Heart right ventricle (tissue), 16 donors: ENCODE measurements around the gene PATJ. TPM values are rescaled to one million over a fixed set of nuclear protein-coding genes. Genes with fewer than 3 reads are reported as not detected.
A peak's percentile ranks its signal among the peaks of the same experiment; 100 is the strongest.

Source experiments
- ATAC-seq, 8 donors: fragments of 200-7000 bp; cut with Tn5 transposase; one replicate each; pipeline ENCODE4 v1.9.1; 2020; ENCODE audit warnings: mild to moderate bottlenecking in 8 of 8, moderate library complexity in 8 of 8, moderate number of reproducible peaks in 1 of 8
- DNase-seq, 2 donors: peaks; one replicate each; pipeline ENCODE4 v3.0.0-alpha.2; 2020
- H3K27ac ChIP-seq, 10 donors: fragments of 200-600 bp; sonication (generic) in 2 of 10; one replicate each; pipeline versions ENCODE4 v1.5.0 to v1.8.0; 2020 to 2022; ENCODE audit warnings: mild to moderate bottlenecking in 3 of 10
- H3K27me3 ChIP-seq, 7 donors: fragments of 200-600 bp; one replicate each; pipeline ENCODE4 v1.8.0; 2021 to 2022; ENCODE audit warnings: mild to moderate bottlenecking in 2 of 7
- H3K36me3 ChIP-seq, 9 donors: fragments of 200-600 bp; sonication (generic) in 1 of 9; one replicate each; pipeline versions ENCODE4 v1.5.0 to v1.8.0; 2020 to 2022; ENCODE audit warnings: mild to moderate bottlenecking in 2 of 9
- H3K4me1 ChIP-seq, 9 donors: fragments of 200-600 bp; sonication (generic) in 1 of 9; one replicate each; pipeline versions ENCODE4 v1.5.0 to v1.8.0; 2020 to 2022; ENCODE audit warnings: mild to moderate bottlenecking in 4 of 9
- H3K4me3 ChIP-seq, 10 donors: fragments of 200-600 bp; sonication (generic) in 2 of 10; one replicate each; pipeline versions ENCODE4 v1.5.0 to v1.8.0; 2020 to 2022; ENCODE audit warnings: mild to moderate bottlenecking in 7 of 10, moderate library complexity in 2 of 10
- H3K9me3 ChIP-seq, 11 donors: fragments of 200-600 bp in 10 of 11; sonication (generic) in 2 of 11; one replicate each; pipeline versions ENCODE4 v1.5.0 to v1.8.0; 2013 to 2022; ENCODE audit warnings: mild to moderate bottlenecking in 2 of 11, control low read depth in 1 of 11, moderate library complexity in 1 of 11
- CTCF ChIP-seq, 9 donors: fragments of 200-600 bp; sonication (generic) in 2 of 9; IDR thresholded peaks; one replicate each; pipeline versions ENCODE4 v1.5.0 to v1.8.0; 2021 to 2022; ENCODE audit warnings: antibody characterized with exemption in 9 of 9, mild to moderate bottlenecking in 5 of 9, moderate library complexity in 1 of 9
- WGBS, 2 donors: extraction: QIAGEN DNeasy Blood & Tissue Kit; methylation state at CpG; one replicate each; pipeline ENCODE4 v1.1.7; 2013; ENCODE audit warnings: inconsistent platforms in 1 of 2; 5-methylcytosine and 5-hydroxymethylcytosine counted together
- intact Hi-C, 10 donors: fragments of 100-400 bp; cut with DNase I; formaldehyde crosslinking; loops; one replicate each; pipeline versions ENCODE4 v1.11.1 to v1.14.2; 2022
- polyA plus RNA-seq, 2 donors: library from polyadenylated mRNA; stranded (reverse); fragments of 200-250 nt; gene quantifications; one replicate each; pipeline ENCODE4 v1.2.3, GENCODE V29; 2013
- total RNA-seq, 10 donors: library from RNA; stranded (reverse); fragmentation: NEBNext Ultra II Directional in 3 of 10; extraction: Animal tissue kit (Norgen Biotek cat#: 25700) in 3 of 10; gene quantifications; one replicate each; pipeline versions ENCODE4 v1.2.1 to v1.2.4, GENCODE V29; 2021 to 2023
- donor health status: Arrhythmogenic right ventricular cardiomyopathy.
- donor health status: ischemic (EF 13 %, LVEDD 7.1; RV severe dilation, severe dysfunction).
- donor health status: healthy with polysubstance abuse.
- donor health status: DM: no; HTN: yes; CAD: no.
- donor health status: DM: no; HTN: no; CAD: no.
- donor health status: ischemic (EF 25% LVEDD 6.9; RV normal size, moderate dysfunction).
- donor health status: ischemic (EF 25% LVEDD 5.7; RV mildly dilated, moderate dysfunction).
- donor health status: healthy.
- donor health status: DM: yes; HTN: yes; CAD: no.
- donor health status: Ischemic cardiomyopathy.
- donor health status: ischemic (EF 35%, LVEDD 5.7; RV mildly dilated, moderate dysfunction).
- donor health status: nonischemic (EF 11% LVEDD 7.7; RV severe dilation, severe dysfunction).
- donor health status: DM: yes; HTN: yes; CAD: no.
- donor health status: PGD.
- donor health status: ischemic (EF 29% LVEDD 5.4; RV normal size, mild dysfunction).
- donor health status: nonischemic (EF 23%, LVEDD 6.1; RV moderate dilation, normal function).

The PATJ gene
- total and polyA plus RNA-seq, 12 donors: 3.7 to 213 (median 119) TPM

GRCh38 chr1:62068416-62068843, 326.1 kb downstream of the PATJ start:
- peak; percentile 78 to 88 (median 84) for ATAC-seq
- peak overlapping the region; percentile 60 to 92 (median 89) for H3K27ac ChIP-seq

GRCh38 chr1:62068978-62069377, 326.7 kb downstream of the PATJ start:
- Histone ChIP-seq H3K4me1 (peaks cover 0 to 66% (median 34%) of the 10 kb centered on the region in 9 donors), H3K4me3 (no peak overlapping the region), H3K27me3 (no peaks in the 10 kb centered on the region), H3K27ac (peak overlapping the region; percentile 60 to 92 (median 89)), H3K9me3 (peaks cover 0 to 7% (median 0%) of the 10 kb centered on the region in 11 donors), H3K36me3 (no peaks in the 10 kb centered on the region)
- TF ChIP-seq CTCF (IDR thresholded peaks at IDR 0.05): no peak
- WGBS, 2 donors: 11 to 22% methylated on average over 5 of the region's 5 CpGs
- DNase-seq (peak in 1 of 2 donors; percentile 51), ATAC-seq (peak; percentile 88 to 94 (median 92))
- intact Hi-C loops: loop anchor here in 9 of 10 donors (1.0 to 10.0 kb wide), 7 partner anchors 94 to 204 kb away; no protein-coding TSS in a partner anchor

More at GRCh38 chr1:62068416-62068843, 326.1 kb downstream of the PATJ start:
- Histone ChIP-seq H3K9me3 (peaks cover 0 to 7% (median 0%) of the 10 kb centered on the region in 11 donors), H3K4me1 (peaks cover 0 to 66% (median 34%) of the 10 kb centered on the region in 9 donors), H3K27me3 (no peaks in the 10 kb centered on the region), H3K4me3 (no peak overlapping the region), H3K36me3 (no peaks in the 10 kb centered on the region)
- peak in 1 of 2 donors; percentile 30 for DNase-seq
- no peak for TF ChIP-seq CTCF (IDR thresholded peaks at IDR 0.05)
- intact Hi-C loops: loop anchor here in 9 of 10 donors (2.0 to 10.0 kb wide), 6 partner anchors 94 to 204 kb away; no protein-coding TSS in a partner anchor
- WGBS, 2 donors: 19 to 43% methylated on average over 1 of the region's 1 CpG

GRCh38 chr1:62070384-62071011, 328.2 kb downstream of the PATJ start:
- TF ChIP-seq CTCF (IDR thresholded peaks at IDR 0.05): peak; percentile 31 to 69 (median 60)
- Histone ChIP-seq H3K36me3 (no peaks in the 10 kb centered on the region), H3K9me3 (peaks cover 0 to 7% (median 0%) of the 10 kb centered on the region in 11 donors), H3K4me3 (no peak overlapping the region), H3K27ac (peak overlapping the region; percentile 60 to 92 (median 89)), H3K27me3 (no peaks in the 10 kb centered on the region), H3K4me1 (peaks cover 0 to 52% (median 25%) of the 10 kb centered on the region in 9 donors)
- no peak for DNase-seq
- intact Hi-C loops: loop anchor here in 1 of 10 donors (10.0 kb wide), 1 partner anchor 116 kb away; no protein-coding TSS in a partner anchor
- WGBS, 2 donors: 47 to 59% methylated on average over 4 of the region's 4 CpGs
- no peak for ATAC-seq

- H3K4me3 ChIP-seq: no peak overlapping the region
- peak overlapping the region in 1 of 10 donors; percentile 90 for H3K27ac ChIP-seq
- peaks cover 0 to 2% (median 0%) of the 10 kb centered on the region in 11 donors for H3K9me3 ChIP-seq
- ATAC-seq (no peak), DNase-seq (no peak)
- intact Hi-C loops: loop anchor here in 1 of 10 donors (10.0 kb wide), 1 partner anchor 117 kb away; no protein-coding TSS in a partner anchor
- peaks cover 0 to 41% (median 25%) of the 10 kb centered on the region in 9 donors for H3K4me1 ChIP-seq
- no peaks in the 10 kb centered on the region for H3K36me3 ChIP-seq
- H3K27me3 ChIP-seq: no peaks in the 10 kb centered on the region
- no peak for TF ChIP-seq CTCF (IDR thresholded peaks at IDR 0.05)
- WGBS, 2 donors: 89 to 92% methylated on average over 7 of the region's 7 CpGs
These were observed 329.4 kb downstream of the PATJ start for GRCh38 chr1:62071695-62072094.
